DOHH2 (cell line): Measurements from ENCODE around the gene SLC17A5.

Experiments used
- CTCF ChIP-seq: fragments of 200-600 bp; sonication (generic); IDR thresholded peaks from one replicate; pipeline ENCODE4 v1.5.1; 2014; ENCODE audit warnings: antibody characterized with exemption, mild to moderate bottlenecking, low read depth, low read length; ENCODE audit not compliant: poor library complexity, severe bottlenecking
- EZH2phosphoT487 ChIP-seq: fragments of 200-600 bp; sonication (generic); IDR thresholded peaks from 2 replicates; pipeline ENCODE4 v1.6.1; 2017; ENCODE audit warnings: borderline replicate concordance, mild to moderate bottlenecking, antibody characterized with exemption, low read length, moderate library complexity, mixed read lengths

- no peak for TF ChIP-seq CTCF
- TF ChIP-seq EZH2phosphoT487 = no peak
These were observed 16.4 kb downstream of the SLC17A5 start for GRCh38 chr6:73637404-73637803.
